Lung (tissue), 12 donors: ENCODE results near the gene TAF1C. TPM values are rescaled to one million over a fixed set of nuclear protein-coding genes. Genes with fewer than 3 reads are reported as not detected.

Experiments
- ATAC-seq: fragments of 200-7000 bp; cut with Tn5 transposase; one replicate; pipeline ENCODE4 v1.9.1; 2020; ENCODE audit warnings: moderate number of reproducible peaks; ENCODE audit not compliant: insufficient read depth, low FRiP score
- DNase-seq, 3 donors: peaks; one replicate each; pipeline ENCODE4 v3.0.0-alpha.2; 2013 to 2017
- H3K27ac ChIP-seq, 2 donors: one replicate each; pipeline ENCODE4 v1.5.1; 2013; ENCODE audit warnings: mild to moderate bottlenecking in 2 of 2, moderate library complexity in 2 of 2, control low read depth in 1 of 2, inconsistent platforms in 1 of 2, low read depth in 1 of 2, low read length in 1 of 2
- H3K27me3 ChIP-seq, 3 donors: one replicate each; pipeline ENCODE4 v1.5.1; 2013; ENCODE audit warnings: low read length in 2 of 3; ENCODE audit not compliant: control insufficient read depth in 3 of 3, insufficient read depth in 3 of 3
- H3K36me3 ChIP-seq, 4 donors: one replicate each; pipeline ENCODE4 v1.5.1; 2013; ENCODE audit warnings: low read length in 4 of 4, mild to moderate bottlenecking in 1 of 4, moderate library complexity in 1 of 4; ENCODE audit not compliant: control insufficient read depth in 4 of 4, insufficient read depth in 4 of 4
- H3K4me1 ChIP-seq, 5 donors: one replicate each; pipeline ENCODE4 v1.5.1; 2013; ENCODE audit warnings: low read length in 5 of 5, mild to moderate bottlenecking in 2 of 5, moderate library complexity in 1 of 5; ENCODE audit not compliant: control insufficient read depth in 5 of 5, insufficient read depth in 5 of 5
- H3K4me3 ChIP-seq: one replicate; pipeline ENCODE4 v1.5.1; 2013; ENCODE audit warnings: mild to moderate bottlenecking, control low read depth, moderate library complexity
- H3K9ac ChIP-seq, 2 donors: one replicate each; pipeline ENCODE4 v1.5.1; 2013; ENCODE audit warnings: low read length in 2 of 2, control low read depth in 1 of 2; ENCODE audit not compliant: insufficient read depth in 1 of 2
- H3K9me3 ChIP-seq, 4 donors: one replicate each; pipeline ENCODE4 v1.5.1; 2013; ENCODE audit warnings: low read length in 3 of 4, mild to moderate bottlenecking in 1 of 4, moderate library complexity in 1 of 4; ENCODE audit not compliant: control insufficient read depth in 4 of 4, insufficient read depth in 3 of 4
- WGBS, 2 donors: extraction: QIAGEN DNeasy Blood & Tissue Kit; methylation state at CpG; one replicate each; pipeline ENCODE4 v1.1.7; 2013; 5-methylcytosine and 5-hydroxymethylcytosine counted together
- polyA plus RNA-seq, 2 donors: library from polyadenylated mRNA; stranded (reverse); fragments of 200-250 nt; gene quantifications; one replicate each; pipeline ENCODE4 v1.2.1, GENCODE V29; 2013
- total RNA-seq, 2 donors: library from RNA; depleted of rRNA in 1 of 2; stranded (reverse); fragments of >200 nt in 1 of 2; gene quantifications; one replicate each; pipeline ENCODE4 v1.2.1, GENCODE V29; 2014 to 2021
- TF ChIP-seq, protein P1 (sequence below): IDR thresholded peaks from 2 replicates; pipeline ENCODE4 v1.5.1; 2012; ENCODE audit warnings: mild to moderate bottlenecking; ENCODE audit errors: control extremely low read depth, extremely low read depth
- donor health status: control.
- donor health status: control.
- donor health status: Bipolar disorder and iron deficiency.
- donor health status: healthy.
- donor health status: DM: yes; HTN: yes; CAD: no.

Gene TAF1C
- total and polyA plus RNA-seq, 4 donors: 36.1 to 53.1 (median 43.3) TPM

DNA sequence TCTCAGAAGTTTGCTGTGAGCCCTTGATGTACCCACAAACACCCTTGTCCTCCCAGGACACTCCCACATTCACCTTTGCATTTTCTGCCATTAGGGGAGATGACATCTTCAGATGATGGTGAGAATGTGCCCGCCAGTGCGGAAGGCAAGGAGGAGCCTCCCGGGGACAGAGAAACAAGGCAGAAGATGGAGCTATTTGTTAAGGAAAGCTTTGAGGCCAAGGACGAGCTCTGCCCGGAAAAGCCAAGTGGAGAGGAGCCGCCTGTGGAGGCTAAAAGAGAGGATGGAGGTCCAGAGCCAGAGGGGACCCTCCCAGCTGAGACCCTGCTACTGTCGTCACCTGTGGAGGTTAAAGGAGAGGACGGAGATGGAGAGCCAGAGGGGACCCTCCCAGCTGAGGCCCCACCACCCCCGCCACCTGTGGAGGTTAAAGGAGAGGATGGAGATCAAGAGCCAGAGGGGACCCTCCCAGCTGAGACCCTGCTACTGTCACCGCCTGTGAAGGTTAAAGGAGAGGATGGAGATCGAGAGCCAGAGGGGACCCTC is 17.0 kb downstream of the TAF1C start:
- H3K9me3 ChIP-seq: no peaks in the 10 kb centered on the region
- H3K4me3 ChIP-seq: no peak overlapping the region
- TF ChIP-seq, protein P1, sequence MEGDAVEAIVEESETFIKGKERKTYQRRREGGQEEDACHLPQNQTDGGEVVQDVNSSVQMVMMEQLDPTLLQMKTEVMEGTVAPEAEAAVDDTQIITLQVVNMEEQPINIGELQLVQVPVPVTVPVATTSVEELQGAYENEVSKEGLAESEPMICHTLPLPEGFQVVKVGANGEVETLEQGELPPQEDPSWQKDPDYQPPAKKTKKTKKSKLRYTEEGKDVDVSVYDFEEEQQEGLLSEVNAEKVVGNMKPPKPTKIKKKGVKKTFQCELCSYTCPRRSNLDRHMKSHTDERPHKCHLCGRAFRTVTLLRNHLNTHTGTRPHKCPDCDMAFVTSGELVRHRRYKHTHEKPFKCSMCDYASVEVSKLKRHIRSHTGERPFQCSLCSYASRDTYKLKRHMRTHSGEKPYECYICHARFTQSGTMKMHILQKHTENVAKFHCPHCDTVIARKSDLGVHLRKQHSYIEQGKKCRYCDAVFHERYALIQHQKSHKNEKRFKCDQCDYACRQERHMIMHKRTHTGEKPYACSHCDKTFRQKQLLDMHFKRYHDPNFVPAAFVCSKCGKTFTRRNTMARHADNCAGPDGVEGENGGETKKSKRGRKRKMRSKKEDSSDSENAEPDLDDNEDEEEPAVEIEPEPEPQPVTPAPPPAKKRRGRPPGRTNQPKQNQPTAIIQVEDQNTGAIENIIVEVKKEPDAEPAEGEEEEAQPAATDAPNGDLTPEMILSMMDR: no peak
- no peaks in the 10 kb centered on the region for H3K27me3 ChIP-seq
- no peak overlapping the region for H3K9ac ChIP-seq
- no peaks in the 10 kb centered on the region for H3K36me3 ChIP-seq
- DNase-seq: no peak
- ATAC-seq: no peak
- WGBS, 2 donors: 79 to 81% methylated on average over 11 of the region's 11 CpGs
- H3K27ac ChIP-seq: no peak overlapping the region
- H3K4me1 ChIP-seq: no peaks in the 10 kb centered on the region

DNA sequence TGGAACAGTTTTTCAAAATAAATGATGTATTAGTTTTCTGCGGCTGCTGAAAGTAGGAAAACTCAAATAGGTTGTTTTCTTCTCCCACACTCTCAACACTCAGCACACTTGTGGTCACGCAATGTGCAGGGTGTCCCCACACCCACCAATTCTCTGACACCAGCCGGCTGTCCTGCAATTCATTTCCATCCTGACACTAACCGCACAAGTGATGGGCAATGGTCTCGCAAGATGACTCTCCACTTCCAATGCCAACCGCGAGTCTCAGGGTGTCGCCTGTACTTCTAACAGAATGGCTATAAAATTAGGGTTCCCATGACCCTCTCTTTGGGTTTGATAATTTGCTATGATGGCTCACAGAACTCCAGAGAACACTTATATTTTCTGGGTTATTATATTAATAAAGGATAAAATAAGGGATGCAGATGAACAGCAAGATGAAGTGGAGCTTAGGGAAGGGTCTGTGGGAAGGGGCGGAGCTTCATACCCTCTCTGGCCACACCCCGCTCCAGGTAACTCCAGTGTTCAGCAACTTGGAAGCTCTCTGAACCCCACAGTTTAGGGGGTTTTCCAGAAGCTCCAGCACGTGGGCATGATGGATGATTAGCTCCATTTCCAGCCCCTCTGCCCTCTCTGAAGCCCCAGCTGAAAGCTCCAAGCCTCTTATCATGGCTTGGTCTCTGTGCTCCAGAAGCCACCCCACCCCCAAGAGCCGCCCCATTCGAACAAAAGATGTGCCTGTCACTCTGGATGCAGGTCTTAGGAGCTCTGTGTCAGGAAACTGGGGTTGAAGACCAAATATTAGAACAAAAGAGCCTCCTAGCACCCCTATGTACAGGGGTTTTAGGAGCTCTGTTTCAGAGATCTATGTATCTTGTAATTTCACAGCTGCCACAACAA is 19.8 kb downstream of the TAF1C start:
- TF ChIP-seq, protein P1: no peak
- H3K9me3 ChIP-seq: no peaks in the 10 kb centered on the region
- WGBS, 2 donors: 74 to 77% methylated on average over 13 of the region's 13 CpGs
- no peak overlapping the region for H3K9ac ChIP-seq
- H3K36me3 ChIP-seq: no peaks in the 10 kb centered on the region
- ATAC-seq (no peak), DNase-seq (no peak)
- no peak overlapping the region for H3K4me3 ChIP-seq
- H3K27ac ChIP-seq: no peak overlapping the region
- H3K4me1 ChIP-seq: no peaks in the 10 kb centered on the region
- H3K27me3 ChIP-seq: no peaks in the 10 kb centered on the region

DNA sequence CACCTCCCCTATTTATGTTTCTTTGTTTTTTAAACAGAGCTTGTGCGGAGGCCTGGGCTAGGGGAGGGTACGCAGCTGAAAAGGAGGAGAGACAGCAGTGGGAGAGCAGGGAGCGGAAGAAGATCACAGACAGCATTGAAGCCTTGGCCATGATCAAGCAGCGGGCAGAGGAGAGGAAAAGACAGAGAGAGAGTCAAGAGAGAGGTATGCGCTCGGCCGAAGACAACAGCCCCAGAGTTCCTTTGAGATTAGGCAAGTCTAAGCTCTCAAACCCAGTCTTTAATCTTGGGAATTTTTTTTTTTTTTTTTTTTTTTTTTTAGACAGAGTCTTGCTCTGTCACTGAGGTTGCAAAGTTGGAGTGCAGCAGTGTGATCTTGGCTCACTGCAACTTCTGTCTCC is 21.1 kb downstream of the TAF1C start:
- no peaks in the 10 kb centered on the region for H3K36me3 ChIP-seq
- H3K27me3 ChIP-seq: no peaks in the 10 kb centered on the region
- no peak for DNase-seq
- WGBS, 2 donors: 90% methylated on average over 7 of the region's 7 CpGs
- H3K4me3 ChIP-seq: no peak overlapping the region
- TF ChIP-seq, protein P1: no peak
- no peaks in the 10 kb centered on the region for H3K9me3 ChIP-seq
- no peak overlapping the region for H3K9ac ChIP-seq
- H3K27ac ChIP-seq: no peak overlapping the region
- no peaks in the 10 kb centered on the region for H3K4me1 ChIP-seq
- no peak for ATAC-seq
